Caco-2 (cell line): ENCODE results near the gene RIMKLB. TPM values are rescaled to one million over a fixed set of nuclear protein-coding genes. Genes with fewer than 3 reads are reported as not detected.
"Not testable (repeated sequence)": the region's sequence is repeated elsewhere in the genome, so short reads cannot be mapped to it uniquely, and the experiment has no call there.

Experiments
- BruUV-seq: library from RNA; stranded (reverse); fragments of 400-500 nt; replicated peaks from 2 replicates; lab custom pipeline; 2021; lab: Mats Ljungman, UMichigan
- CTCF ChIA-PET: fragments of 300-600 bp; sonication (Branson Sonifier 250); formaldehyde crosslinking; loops from one replicate; lab custom pipeline; 2022; ENCODE audit warnings: antibody characterized with exemption; lab: Charles Lee
- POLR2A ChIA-PET: fragments of 300-600 bp; sonication (Branson Sonifier 250); formaldehyde crosslinking; loops from one replicate; lab custom pipeline; 2022; ENCODE audit warnings: antibody characterized with exemption; lab: Charles Lee
- DNase-seq, 2 experiments: peaks; one replicate each; pipeline versions ENCODE4 v3.0.0 to v3.0.0-alpha.2; 2020 to 2022
- H3K27me3 ChIP-seq: replicated peaks from 2 replicates; pipeline ENCODE4 v1.6.0; 2011; ENCODE audit warnings: low read length; ENCODE audit not compliant: control insufficient read depth, insufficient read depth
- H3K36me3 ChIP-seq: 2 replicates; pipeline ENCODE4 v1.5.1; 2011; ENCODE audit warnings: low read length; ENCODE audit not compliant: control insufficient read depth, insufficient read depth
- H3K4me1 ChIP-seq: fragments of 250-450 bp; sonication (Bioruptor Pico); 2 replicates; pipeline ENCODE4 v1.5.1; 2020; ENCODE audit warnings: mild to moderate bottlenecking
- H3K4me3 ChIP-seq: 2 replicates; pipeline ENCODE4 v1.5.1; 2011; ENCODE audit warnings: low read depth, mild to moderate bottlenecking, control low read depth, low read length
- H3K9me3 ChIP-seq: fragments of 250-450 bp; sonication (Bioruptor Pico); 2 replicates; pipeline ENCODE4 v1.5.1; 2020; ENCODE audit warnings: mild to moderate bottlenecking, moderate library complexity
- H3K27ac Mint-ChIP-seq: one replicate; pipeline ENCODE4 v1.8.0; 2022; ENCODE audit warnings: mixed read lengths; ENCODE audit not compliant: unreplicated experiment
- H3K27me3 Mint-ChIP-seq: one replicate; pipeline ENCODE4 v1.8.0; 2022; ENCODE audit warnings: mixed read lengths; ENCODE audit not compliant: insufficient read depth, unreplicated experiment
- H3K36me3 Mint-ChIP-seq: one replicate; pipeline ENCODE4 v1.8.0; 2022; ENCODE audit warnings: mild to moderate bottlenecking, mixed read lengths; ENCODE audit not compliant: insufficient read depth, unreplicated experiment
- H3K4me1 Mint-ChIP-seq: one replicate; pipeline ENCODE4 v1.8.0; 2022; ENCODE audit warnings: low read depth, mixed read lengths; ENCODE audit not compliant: unreplicated experiment
- H3K4me3 Mint-ChIP-seq: one replicate; pipeline ENCODE4 v1.8.0; 2022; ENCODE audit warnings: mild to moderate bottlenecking, moderate library complexity, mixed read lengths; ENCODE audit not compliant: unreplicated experiment
- H3K9me3 Mint-ChIP-seq: one replicate; pipeline ENCODE4 v1.8.0; 2022; ENCODE audit warnings: mixed read lengths; ENCODE audit not compliant: unreplicated experiment
- intact Hi-C: fragments of 100-400 bp; cut with micrococcal nuclease; formaldehyde crosslinking; loops from one replicate; pipeline ENCODE4 v1.10.0; 2022; ENCODE audit not compliant: unreplicated experiment
- total RNA-seq: library from RNA; stranded (reverse); gene quantifications from 2 replicates; pipeline ENCODE4 v1.2.3, GENCODE V29; 2022
- TF ChIP-seq, protein P1 (sequence below), 2 experiments: fragments of 200-600 bp in 1 of 2; IDR thresholded peaks; 1 replicate in 1 of 2; 2 replicates in 1 of 2; pipeline versions ENCODE4 v1.5.1 to v1.8.0; 2011 to 2022; ENCODE audit warnings: antibody characterized with exemption in 1 of 2, control low read depth in 1 of 2, inconsistent platforms in 1 of 2, low read depth in 1 of 2, low read length in 1 of 2, mild to moderate bottlenecking in 1 of 2, moderate library complexity in 1 of 2; ENCODE audit not compliant: insufficient read depth in 1 of 2, severe bottlenecking in 1 of 2, unreplicated experiment in 1 of 2

RIMKLB gene
- total RNA-seq, 1 experiment from 2014 or later: 3.3 TPM

DNA sequence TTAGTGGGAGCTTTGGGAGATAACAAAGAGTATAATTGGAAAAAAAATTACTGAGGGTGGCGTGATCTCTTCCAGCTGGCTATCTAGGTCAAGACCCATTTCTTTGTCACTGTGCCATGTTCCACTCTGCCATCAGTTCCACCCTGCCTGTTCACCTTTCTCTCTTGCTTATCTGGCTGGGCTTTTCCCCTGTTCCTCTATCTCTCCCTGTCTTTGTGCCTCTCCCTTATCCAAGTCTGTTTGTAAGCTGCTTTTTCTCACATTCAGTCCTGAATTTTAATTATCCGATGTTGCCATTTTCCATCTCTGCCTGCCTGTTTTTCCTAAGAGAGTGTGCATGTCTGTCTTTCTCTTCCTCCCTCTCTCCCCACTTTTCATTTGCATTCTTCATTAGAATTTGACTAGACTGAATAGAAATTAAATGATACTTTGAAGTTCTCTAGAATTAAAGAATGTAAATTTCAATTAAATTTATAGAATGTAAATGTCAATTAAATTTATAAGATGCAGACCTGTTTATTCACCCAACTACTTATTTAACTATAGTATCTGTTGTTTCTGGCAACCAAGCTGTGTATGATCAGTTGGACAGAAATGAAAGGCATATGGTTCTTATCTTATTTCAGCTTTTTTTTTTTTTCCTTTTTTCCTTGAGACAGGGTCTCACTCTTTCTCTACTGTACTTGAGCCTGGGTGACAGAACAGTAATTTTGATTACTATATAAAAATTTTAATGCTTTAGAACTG lies 83.8 kb downstream of the RIMKLB start:
- H3K36me3 ChIP-seq: no peaks in the 10 kb centered on the region
- intact Hi-C loops: no loop called here
- DNase-seq: no peak
- POLR2A ChIA-PET: no interaction called here
- no peak overlapping the region for H3K4me3 ChIP-seq
- no peaks in the 10 kb centered on the region for H3K36me3 Mint-ChIP-seq
- no peaks in the 10 kb centered on the region for H3K4me1 ChIP-seq
- H3K27me3 ChIP-seq: no peaks in the 10 kb centered on the region
- no TSS peak for BruUV-seq
- H3K27me3 Mint-ChIP-seq: peaks cover 6% of the 10 kb centered on the region
- TF ChIP-seq, protein P1, sequence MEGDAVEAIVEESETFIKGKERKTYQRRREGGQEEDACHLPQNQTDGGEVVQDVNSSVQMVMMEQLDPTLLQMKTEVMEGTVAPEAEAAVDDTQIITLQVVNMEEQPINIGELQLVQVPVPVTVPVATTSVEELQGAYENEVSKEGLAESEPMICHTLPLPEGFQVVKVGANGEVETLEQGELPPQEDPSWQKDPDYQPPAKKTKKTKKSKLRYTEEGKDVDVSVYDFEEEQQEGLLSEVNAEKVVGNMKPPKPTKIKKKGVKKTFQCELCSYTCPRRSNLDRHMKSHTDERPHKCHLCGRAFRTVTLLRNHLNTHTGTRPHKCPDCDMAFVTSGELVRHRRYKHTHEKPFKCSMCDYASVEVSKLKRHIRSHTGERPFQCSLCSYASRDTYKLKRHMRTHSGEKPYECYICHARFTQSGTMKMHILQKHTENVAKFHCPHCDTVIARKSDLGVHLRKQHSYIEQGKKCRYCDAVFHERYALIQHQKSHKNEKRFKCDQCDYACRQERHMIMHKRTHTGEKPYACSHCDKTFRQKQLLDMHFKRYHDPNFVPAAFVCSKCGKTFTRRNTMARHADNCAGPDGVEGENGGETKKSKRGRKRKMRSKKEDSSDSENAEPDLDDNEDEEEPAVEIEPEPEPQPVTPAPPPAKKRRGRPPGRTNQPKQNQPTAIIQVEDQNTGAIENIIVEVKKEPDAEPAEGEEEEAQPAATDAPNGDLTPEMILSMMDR (IDR thresholded peaks at IDR 0.05; ENCODE audit: insufficient read depth in 1 of 2, low read depth in 1 of 2, low read length in 1 of 2, severe bottlenecking in 1 of 2, unreplicated experiment in 1 of 2): no peak
- H3K9me3 ChIP-seq: no peaks in the 10 kb centered on the region
- H3K4me1 Mint-ChIP-seq: no peaks in the 10 kb centered on the region
- CTCF ChIA-PET: interaction anchor here (2.0 kb wide), 1 partner anchor 100 kb away, joined by 4 read pairs; no protein-coding TSS in a partner anchor
- H3K27ac Mint-ChIP-seq: no peak overlapping the region
- no peak overlapping the region for H3K4me3 Mint-ChIP-seq
- H3K9me3 Mint-ChIP-seq: no peaks in the 10 kb centered on the region

DNA sequence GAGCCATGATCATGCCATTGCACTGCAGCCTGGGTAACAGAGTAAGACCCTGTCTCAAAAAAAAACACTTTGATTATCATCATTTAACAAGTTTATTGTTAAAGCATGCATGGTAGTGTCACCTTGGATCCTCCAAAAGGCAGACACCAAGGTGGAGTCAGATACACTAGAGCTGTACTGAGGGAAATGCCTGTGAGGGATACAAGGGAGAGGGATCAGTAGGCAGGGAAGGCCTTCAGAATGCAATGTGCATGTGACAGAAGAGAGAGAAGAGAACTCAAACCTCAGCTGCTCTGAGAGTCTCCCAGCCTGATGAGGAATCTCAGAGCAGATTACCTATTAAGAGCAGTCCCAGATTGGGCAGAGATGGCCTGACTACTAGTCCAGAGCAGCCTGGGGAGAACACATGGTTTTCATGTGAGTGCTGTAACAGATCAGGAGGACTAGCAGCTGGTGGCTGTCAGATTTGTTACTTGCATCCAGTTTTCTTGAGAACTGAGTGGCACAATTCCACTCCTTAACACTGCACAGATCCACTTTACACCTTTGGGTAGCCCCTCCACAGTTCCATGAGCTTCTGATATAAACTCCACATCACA lies 86.6 kb downstream of the RIMKLB start:
- no peak for DNase-seq
- Histone ChIP-seq H3K36me3 (no peaks in the 10 kb centered on the region), H3K27me3 (no peaks in the 10 kb centered on the region), H3K4me1 (no peaks in the 10 kb centered on the region), H3K4me3 (no peak overlapping the region), H3K9me3 (no peaks in the 10 kb centered on the region; the same call in 1 of the 2 replicates)
- H3K27ac Mint-ChIP-seq: no peak overlapping the region
- intact Hi-C loops: no loop called here
- H3K4me1 Mint-ChIP-seq: no peaks in the 10 kb centered on the region
- peaks cover 3% of the 10 kb centered on the region for H3K27me3 Mint-ChIP-seq
- POLR2A ChIA-PET: interaction anchor here (0.6 kb wide), 1 partner anchor 127 kb away, joined by 3 read pairs; no protein-coding TSS in a partner anchor
- BruUV-seq: no TSS peak
- H3K9me3 Mint-ChIP-seq: no peaks in the 10 kb centered on the region
- CTCF ChIA-PET: no interaction called here
- H3K4me3 Mint-ChIP-seq: no peak overlapping the region
- no peaks in the 10 kb centered on the region for H3K36me3 Mint-ChIP-seq
- TF ChIP-seq, protein P1 (IDR thresholded peaks at IDR 0.05; ENCODE audit: insufficient read depth in 1 of 2, low read depth in 1 of 2, low read length in 1 of 2, severe bottlenecking in 1 of 2, unreplicated experiment in 1 of 2): no peak

DNA sequence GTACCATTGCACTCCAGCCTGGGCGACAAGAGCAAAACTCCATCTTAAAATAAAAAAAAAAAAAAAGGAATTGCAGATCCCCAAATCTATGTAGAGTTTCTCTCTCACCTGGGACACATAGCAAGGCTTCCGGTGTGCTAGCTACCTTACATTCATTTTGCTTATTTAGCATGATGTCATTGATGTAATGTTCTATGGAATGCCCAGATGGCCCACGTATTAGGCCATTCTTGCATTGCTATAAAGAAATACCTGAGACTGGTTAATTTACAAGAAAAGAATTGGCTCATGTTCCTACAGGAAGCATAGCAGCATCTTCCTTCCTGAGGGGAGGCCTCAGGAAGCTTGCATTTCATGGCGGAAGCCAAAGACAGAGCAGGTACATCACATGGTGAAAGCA lies 87.7 kb downstream of the RIMKLB start:
- TF ChIP-seq, protein P1 (IDR thresholded peaks at IDR 0.05; ENCODE audit: insufficient read depth in 1 of 2, low read depth in 1 of 2, low read length in 1 of 2, severe bottlenecking in 1 of 2, unreplicated experiment in 1 of 2): no peak
- H3K27me3 Mint-ChIP-seq: peaks cover 3% of the 10 kb centered on the region
- no peak for DNase-seq

DNA sequence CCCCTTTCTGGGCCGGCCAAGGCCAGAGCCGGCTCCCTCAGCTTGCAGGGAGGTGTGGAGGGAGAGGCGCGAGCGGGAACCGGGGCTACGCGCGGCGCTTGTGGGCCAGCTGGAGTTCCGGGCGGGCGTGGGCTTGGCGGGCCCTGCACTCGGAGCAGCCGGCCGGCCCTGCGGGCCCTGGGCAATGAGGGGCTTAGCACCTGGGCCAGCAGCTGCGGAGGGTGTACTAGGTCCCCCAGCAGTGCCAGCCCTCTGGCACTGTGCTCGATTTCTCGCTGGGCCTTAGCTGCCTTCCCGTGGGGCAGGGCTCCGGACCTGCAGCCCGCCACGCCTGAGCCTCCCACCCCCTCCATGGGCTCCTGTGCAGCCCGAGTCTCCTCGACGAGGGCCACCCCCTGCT lies 89.4 kb downstream of the RIMKLB start:
- intact Hi-C loops, H3K4me3 Mint-ChIP-seq, H3K9me3 Mint-ChIP-seq, BruUV-seq, H3K36me3 ChIP-seq, H3K9me3 ChIP-seq, H3K27me3 Mint-ChIP-seq, POLR2A ChIA-PET, H3K27ac Mint-ChIP-seq, H3K4me1 Mint-ChIP-seq, H3K4me3 ChIP-seq, H3K36me3 Mint-ChIP-seq, DNase-seq, H3K4me1 ChIP-seq, H3K27me3 ChIP-seq: not testable (repeated sequence)
- CTCF ChIA-PET: interaction anchor here (0.6 kb wide), 1 partner anchor 30 kb away, joined by 6 read pairs; no protein-coding TSS in a partner anchor

More for the DNA sequence above, 87.7 kb downstream of the RIMKLB start:
- POLR2A ChIA-PET: no interaction called here
- Mint-ChIP-seq H3K27ac (no peak overlapping the region), H3K9me3 (no peaks in the 10 kb centered on the region), H3K4me3 (no peak overlapping the region), H3K4me1 (no peaks in the 10 kb centered on the region), H3K36me3 (no peaks in the 10 kb centered on the region)
- CTCF ChIA-PET: no interaction called here
- H3K27me3 ChIP-seq: no peaks in the 10 kb centered on the region
- intact Hi-C loops: no loop called here
- BruUV-seq: no TSS peak
- H3K4me1 ChIP-seq: no peaks in the 10 kb centered on the region
- no peak overlapping the region for H3K4me3 ChIP-seq
- no peaks in the 10 kb centered on the region; the same call in 1 of the 2 replicates for H3K9me3 ChIP-seq
- no peaks in the 10 kb centered on the region for H3K36me3 ChIP-seq
